GM12874 (cell line): ENCODE data around the gene RPL18A.
A peak's percentile ranks its signal among the peaks of the same experiment; 100 is the strongest.

Source experiments
- TF ChIP-seq, protein P1 (sequence below): IDR thresholded peaks from 2 replicates; pipeline ENCODE4 v1.5.1; 2011; ENCODE audit warnings: low read depth, mild to moderate bottlenecking, control low read depth, low read length, moderate library complexity; ENCODE audit not compliant: insufficient read depth

RPL18A gene

DNA sequence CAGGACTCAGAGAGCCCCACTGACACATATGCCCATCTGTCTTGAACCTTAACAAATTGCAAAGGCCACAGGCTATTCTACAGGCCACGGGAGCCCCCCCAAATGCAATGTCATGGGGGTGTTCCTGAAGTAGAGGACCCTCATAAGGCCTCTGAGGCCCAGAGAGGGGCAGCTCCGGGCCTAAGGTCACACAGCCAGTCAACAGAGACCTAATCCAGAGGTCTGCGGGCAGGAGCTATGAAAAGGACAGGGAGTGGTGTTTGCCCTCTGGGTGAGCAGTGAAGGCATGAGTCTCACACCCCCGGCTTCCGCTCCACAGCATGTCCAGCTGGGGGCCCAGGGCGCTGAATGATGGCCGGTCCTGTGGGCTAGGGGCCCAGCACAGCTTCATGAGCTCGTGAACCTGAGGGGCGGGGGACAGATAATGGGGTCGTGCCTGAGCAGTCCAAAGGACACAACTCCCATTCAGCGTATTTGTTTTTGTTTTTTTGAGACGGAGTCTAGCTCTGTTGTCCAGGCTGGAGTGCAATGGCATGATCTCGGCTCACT, 33.1 kb upstream of the RPL18A start:
- TF ChIP-seq, protein P1, sequence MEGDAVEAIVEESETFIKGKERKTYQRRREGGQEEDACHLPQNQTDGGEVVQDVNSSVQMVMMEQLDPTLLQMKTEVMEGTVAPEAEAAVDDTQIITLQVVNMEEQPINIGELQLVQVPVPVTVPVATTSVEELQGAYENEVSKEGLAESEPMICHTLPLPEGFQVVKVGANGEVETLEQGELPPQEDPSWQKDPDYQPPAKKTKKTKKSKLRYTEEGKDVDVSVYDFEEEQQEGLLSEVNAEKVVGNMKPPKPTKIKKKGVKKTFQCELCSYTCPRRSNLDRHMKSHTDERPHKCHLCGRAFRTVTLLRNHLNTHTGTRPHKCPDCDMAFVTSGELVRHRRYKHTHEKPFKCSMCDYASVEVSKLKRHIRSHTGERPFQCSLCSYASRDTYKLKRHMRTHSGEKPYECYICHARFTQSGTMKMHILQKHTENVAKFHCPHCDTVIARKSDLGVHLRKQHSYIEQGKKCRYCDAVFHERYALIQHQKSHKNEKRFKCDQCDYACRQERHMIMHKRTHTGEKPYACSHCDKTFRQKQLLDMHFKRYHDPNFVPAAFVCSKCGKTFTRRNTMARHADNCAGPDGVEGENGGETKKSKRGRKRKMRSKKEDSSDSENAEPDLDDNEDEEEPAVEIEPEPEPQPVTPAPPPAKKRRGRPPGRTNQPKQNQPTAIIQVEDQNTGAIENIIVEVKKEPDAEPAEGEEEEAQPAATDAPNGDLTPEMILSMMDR: no peak

DNA sequence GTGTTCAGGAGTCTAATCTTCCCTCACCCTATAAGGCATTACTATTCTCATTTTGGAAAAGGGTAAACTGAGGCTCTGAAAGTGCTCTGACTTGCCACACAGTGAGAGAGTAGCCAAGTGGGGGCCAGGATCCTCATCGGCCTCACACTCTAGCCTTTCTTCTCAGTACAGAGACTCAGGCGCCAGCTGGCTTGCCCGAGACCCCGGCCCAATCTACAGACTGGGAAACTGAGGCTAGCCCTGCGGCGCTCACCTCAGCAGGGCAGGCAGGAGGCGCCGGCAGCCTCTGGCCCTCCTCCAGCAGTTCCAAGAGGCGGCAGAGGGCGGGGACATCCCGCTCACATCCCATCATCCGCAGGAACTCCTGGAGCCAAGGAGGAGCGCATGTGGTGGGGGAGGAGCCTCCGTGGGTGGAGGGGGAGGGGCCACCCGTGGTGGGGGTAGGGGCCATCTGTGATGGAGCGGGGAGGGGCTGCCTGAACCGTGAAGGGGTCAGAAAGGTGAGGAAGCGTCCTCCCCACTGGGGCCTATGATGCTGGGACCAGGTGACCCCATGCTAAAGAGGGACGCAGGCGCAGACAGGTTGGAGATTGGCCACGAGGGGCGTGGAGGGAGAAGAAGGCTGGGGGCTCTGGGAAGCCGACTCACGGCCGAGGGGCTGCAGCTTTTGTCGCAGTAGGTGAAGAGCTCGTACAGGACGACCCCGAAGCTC, 29.7 kb upstream of the RPL18A start:
- TF ChIP-seq, protein P1: no peak

DNA sequence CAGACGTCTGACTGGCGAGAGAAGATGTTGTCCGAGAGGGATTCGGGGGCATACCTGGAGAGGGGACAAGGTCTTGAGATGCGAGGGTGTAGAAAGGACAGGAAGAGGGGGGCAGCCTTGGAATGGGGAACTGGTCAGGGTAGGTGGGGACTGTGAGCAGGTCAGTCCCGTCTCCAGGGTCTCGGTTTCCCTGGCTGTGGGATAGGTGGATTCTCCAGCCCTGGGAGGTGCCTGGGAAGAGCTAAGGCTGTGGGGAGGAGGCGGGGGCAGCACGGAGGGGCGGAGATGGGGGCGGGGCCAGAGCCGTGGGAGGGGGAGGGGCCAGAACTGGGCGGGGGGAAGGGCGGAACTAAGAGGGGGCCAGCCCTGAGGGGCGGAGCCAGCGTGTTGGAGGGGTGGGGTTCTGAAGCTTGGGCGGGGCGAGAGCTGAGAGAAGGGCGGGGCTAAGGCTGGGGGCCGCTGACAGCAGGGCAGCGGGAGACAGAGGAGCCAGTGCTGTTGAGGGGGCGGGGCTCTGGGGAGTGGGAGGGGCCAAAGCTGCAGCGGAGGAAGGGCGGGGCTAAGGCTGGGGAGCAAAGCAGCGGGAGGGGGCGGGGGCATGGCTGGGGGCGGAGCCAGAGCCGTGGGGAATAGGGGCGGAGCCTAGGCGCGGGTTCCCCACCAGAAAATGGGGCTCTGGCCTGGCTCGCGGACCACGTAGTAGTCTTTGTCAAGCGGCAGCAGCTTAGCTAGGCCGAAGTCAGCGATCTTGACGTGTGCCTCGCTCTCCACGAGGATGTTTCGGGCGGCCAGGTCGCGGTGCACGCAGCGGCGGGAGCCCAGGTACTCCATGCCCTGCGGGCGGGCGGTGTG, 28.9 kb upstream of the RPL18A start:
- TF ChIP-seq, protein P1: no peak

DNA sequence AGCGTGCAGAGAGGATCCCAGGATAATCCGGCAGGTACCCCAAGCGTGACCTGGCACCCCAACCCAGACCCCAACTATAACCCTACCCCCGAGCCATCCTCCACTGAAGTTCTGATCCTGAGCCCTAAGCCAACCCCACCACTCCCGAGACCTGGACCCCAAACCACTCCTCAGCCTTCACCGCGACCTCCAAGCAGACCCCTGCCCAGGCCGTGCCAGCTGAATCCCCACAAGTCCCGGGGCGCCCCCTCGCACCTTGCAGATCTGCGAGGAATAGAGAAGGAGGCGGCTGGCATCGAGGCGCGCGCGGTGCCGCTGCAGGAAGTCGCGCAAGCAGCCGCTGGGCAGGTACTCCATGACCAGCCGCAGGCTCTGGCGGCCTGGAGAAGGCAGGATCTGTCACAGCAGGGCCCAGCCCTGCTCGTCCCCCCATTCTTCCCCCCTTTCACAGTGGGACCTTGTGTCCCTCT, 28.3 kb upstream of the RPL18A start:
- TF ChIP-seq, protein P1: no peak

DNA sequence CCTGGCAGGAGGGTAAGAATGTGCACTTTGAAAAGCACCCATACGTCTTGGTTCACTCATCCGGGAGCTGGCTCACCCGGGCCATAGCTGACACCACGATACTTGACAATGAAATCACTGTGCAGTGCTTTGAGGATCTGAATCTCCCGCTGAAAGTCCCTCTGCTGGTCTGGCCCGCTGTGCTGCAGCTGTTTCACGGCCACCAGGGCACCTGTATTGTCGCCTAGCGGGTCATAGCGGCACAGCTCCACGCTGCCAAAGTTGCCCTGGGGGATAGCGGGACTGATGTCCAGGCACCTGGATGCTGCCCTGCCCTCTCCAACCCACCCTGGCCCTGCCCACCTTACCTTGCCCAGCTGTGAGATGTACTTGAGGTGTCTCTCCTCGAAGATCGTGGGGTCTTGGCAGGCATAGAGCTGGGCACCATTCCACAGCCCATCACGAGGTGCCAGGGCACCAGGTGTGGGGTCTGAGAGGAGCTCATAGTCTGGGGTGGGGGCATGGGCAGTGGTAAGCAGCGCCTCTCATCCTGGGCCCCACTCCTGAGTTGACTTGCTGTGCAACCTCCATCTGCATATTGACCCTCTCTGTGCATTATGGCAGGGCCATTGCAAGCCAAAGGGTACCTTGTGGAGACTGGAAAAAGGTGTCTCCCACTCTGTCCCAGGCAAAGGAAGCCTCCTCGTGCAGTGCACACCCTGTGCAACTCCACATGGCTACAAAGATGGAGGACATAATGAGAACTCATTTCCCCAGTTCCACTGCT, 27.1 kb upstream of the RPL18A start:
- TF ChIP-seq, protein P1: no peak

DNA sequence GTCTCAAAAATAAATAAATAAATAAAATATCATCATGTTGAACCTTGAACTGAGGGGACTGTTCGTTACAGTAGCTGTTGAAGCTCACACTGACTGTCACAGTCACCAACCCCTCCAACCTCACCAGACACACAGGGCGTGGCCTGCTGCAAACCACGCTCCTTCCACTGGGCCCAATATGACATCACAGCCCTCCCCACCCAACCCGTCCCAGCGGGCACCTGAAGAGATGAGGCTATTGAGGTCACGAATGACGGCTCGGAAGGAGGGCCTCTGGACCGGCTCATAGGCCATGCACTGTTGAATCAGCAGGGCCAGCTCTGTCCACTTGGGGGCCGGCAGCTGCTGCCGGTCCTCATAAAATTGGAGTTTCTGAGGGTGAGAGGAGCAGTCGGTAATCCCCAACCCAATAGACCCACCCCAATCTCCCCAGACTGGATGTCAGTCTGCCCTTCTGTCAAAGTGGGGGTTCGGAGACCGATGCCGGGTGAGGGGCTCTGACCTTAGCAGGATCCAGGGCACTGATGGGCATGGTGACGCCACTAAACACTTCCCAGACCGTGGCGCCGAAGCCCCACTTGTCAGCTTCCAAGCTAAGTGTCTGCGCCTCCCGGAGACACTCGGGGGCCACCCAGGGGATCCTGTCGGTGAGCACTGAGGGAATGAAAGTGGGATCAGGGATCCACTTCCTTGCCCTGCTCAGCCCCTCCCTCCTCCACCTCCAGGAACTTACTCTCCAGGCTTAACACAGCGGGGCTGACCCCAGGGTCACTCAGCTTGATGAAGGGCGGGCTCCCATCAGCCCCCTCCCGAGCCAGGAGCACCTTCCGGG, 25.1 kb upstream of the RPL18A start:
- TF ChIP-seq, protein P1: 0 out of 2 replicates have a peak, but pooled peaks have one; percentile 8
